ENCODE measurements around the gene KANK4. TPM values are rescaled to one million over a fixed set of nuclear protein-coding genes. Genes with fewer than 3 reads are reported as not detected.

Gene KANK4
- total RNA-seq, 3 donors from 2014 or later, result 0.48 to 1.6 (median 0.66) TPM

DNA sequence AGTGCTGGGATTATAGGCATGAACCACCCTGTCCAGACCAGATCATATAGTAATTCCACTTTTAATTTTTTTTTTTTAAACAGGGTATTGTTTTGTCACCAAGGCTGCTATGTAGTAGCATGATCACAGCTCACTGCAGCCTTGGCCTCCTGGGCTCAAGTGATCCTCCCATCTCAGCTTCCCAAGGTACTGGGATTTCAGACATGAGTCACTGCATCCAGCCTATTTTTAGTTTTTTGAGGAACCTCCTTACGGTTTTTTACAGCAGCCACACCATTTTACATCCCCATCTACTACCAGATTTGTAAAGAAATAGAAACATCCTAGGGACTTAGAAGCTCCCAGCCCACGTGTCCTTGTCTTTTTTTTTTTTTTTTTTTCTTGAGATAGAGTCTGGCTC is 100.6 kb downstream of the KANK4 start:
- DNase-seq (ENCODE audit: low spot score in 2 of 2), result no peak
- Histone ChIP-seq H3K4me3 (no peak overlapping the region), H3K27me3 (no peaks in the 10 kb centered on the region), H3K9me3 (no peaks in the 10 kb centered on the region), H3K36me3 (no peaks in the 10 kb centered on the region), H3K4me1 (no peaks in the 10 kb centered on the region), H3K27ac (no peak overlapping the region)
- TF ChIP-seq POLR2A (IDR thresholded peaks at IDR 0.05) (no peak), POLR2AphosphoS5 (IDR thresholded peaks at IDR 0.05) (no peak)
- TF ChIP-seq, protein P1, sequence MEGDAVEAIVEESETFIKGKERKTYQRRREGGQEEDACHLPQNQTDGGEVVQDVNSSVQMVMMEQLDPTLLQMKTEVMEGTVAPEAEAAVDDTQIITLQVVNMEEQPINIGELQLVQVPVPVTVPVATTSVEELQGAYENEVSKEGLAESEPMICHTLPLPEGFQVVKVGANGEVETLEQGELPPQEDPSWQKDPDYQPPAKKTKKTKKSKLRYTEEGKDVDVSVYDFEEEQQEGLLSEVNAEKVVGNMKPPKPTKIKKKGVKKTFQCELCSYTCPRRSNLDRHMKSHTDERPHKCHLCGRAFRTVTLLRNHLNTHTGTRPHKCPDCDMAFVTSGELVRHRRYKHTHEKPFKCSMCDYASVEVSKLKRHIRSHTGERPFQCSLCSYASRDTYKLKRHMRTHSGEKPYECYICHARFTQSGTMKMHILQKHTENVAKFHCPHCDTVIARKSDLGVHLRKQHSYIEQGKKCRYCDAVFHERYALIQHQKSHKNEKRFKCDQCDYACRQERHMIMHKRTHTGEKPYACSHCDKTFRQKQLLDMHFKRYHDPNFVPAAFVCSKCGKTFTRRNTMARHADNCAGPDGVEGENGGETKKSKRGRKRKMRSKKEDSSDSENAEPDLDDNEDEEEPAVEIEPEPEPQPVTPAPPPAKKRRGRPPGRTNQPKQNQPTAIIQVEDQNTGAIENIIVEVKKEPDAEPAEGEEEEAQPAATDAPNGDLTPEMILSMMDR (IDR thresholded peaks at IDR 0.05), result no peak
- intact Hi-C loops (cut with DNase I; ENCODE audit: low total_unique reads), result no loop called here

DNA sequence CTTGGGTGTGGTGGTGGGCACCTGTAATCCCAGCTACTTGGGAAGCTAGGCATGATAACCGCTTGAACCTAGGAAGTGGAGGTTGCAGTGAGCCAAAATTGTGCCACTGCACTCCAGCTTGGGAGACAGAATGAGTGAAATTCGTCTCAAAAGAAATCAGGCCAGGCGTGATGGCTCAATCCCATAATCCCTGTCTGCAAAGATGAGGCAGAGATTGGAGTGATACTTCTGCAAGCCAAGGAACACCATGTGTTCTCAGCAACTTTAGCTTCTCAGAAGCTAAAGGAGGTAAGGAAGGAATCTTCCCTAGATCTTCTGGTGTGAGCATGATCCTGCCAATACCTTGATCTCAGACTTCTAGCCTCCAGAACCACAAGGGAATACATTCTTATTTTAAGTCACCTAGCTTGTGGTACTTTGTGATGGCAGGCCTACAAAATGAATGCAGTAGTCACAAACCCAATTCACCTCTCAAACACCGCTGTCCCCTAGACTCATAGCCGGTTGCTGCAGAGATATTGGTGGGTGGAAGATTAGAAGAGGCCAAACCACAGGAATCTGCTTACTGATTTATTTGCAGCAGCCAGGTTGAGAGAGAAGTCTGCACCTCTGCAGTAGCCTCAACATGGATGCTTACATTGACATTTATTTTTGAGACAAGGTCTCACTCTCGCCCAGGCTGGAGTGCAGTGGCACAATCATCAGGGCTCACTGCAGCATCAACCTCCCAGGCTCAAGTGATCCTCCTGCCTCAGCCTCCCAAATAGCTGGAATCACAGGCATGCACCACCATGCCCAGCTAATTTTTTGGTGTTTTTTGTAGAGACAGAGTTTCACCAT is 105.9 kb downstream of the KANK4 start:
- Histone ChIP-seq H3K27me3 (no peaks in the 10 kb centered on the region), H3K36me3 (no peaks in the 10 kb centered on the region), H3K4me3 (no peak overlapping the region), H3K27ac (no peak overlapping the region), H3K9me3 (peaks cover under 1 to 17% of the 10 kb centered on the region in 2 donors), H3K4me1 (no peaks in the 10 kb centered on the region)
- intact Hi-C loops (cut with DNase I; ENCODE audit: low total_unique reads), result no loop called here
- no peak for TF ChIP-seq POLR2A (IDR thresholded peaks at IDR 0.05)
- no peak for TF ChIP-seq POLR2AphosphoS5 (IDR thresholded peaks at IDR 0.05)
- TF ChIP-seq, protein P1 (IDR thresholded peaks at IDR 0.05), result no peak
- no peak for DNase-seq (ENCODE audit: low spot score in 2 of 2)

DNA sequence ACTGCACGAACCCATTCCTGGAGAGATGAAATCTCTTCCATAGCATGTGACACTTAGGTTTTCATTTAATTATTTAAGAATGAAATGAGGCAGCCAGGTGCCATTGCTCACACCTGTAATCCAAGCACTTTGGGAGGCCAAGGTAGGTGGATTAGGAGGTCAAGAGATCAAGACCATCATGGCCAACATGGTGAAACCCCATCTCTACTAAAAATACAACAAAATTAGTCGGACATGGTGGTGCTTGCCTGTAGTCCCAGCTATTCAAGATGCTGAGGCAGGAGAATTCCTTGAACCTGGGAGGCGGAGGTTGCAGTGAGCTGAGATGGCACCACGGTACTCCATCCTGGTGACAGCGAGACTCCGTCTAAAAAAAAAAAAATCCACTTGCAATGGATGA is 106.8 kb downstream of the KANK4 start:
- DNase-seq (ENCODE audit: low spot score in 2 of 2), result no peak
- peaks cover 6 to 17% of the 10 kb centered on the region in 2 donors for H3K9me3 ChIP-seq
- TF ChIP-seq POLR2A (IDR thresholded peaks at IDR 0.05), result no peak
- TF ChIP-seq POLR2AphosphoS5 (IDR thresholded peaks at IDR 0.05), result no peak
- TF ChIP-seq, protein P1 (IDR thresholded peaks at IDR 0.05), result no peak
- no peaks in the 10 kb centered on the region for H3K36me3 ChIP-seq
- intact Hi-C loops (cut with DNase I; ENCODE audit: low total_unique reads), result no loop called here
- no peaks in the 10 kb centered on the region for H3K4me1 ChIP-seq
- no peaks in the 10 kb centered on the region for H3K27me3 ChIP-seq
- H3K27ac ChIP-seq, result no peak overlapping the region
- no peak overlapping the region for H3K4me3 ChIP-seq

DNA sequence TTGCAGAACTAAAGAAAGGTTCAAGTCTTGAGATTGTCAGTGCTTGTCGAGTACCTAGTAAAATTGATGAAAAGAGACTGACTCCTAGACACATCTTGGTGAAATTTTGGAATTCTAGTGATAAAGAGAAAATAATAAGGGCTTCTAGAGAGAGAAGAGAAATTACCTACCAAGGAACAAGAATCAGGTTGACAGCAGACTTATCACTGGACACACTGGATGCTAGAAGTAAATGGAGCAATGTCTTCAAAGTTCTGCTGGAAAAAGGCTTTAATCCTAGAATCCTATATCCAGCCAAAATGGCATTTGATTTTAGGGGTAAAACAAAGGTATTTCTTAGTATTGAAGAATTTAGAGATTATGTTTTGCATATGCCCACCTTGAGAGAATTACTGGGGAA is 108.3 kb downstream of the KANK4 start:
- Histone ChIP-seq H3K9me3 (peaks cover 6 to 17% of the 10 kb centered on the region in 2 donors), H3K36me3 (no peaks in the 10 kb centered on the region), H3K27ac (no peak overlapping the region), H3K4me3 (no peak overlapping the region), H3K27me3 (no peaks in the 10 kb centered on the region), H3K4me1 (no peaks in the 10 kb centered on the region)
- DNase-seq (ENCODE audit: low spot score in 2 of 2), result no peak
- TF ChIP-seq POLR2A (IDR thresholded peaks at IDR 0.05) (no peak), POLR2AphosphoS5 (IDR thresholded peaks at IDR 0.05) (no peak)
- TF ChIP-seq, protein P1 (IDR thresholded peaks at IDR 0.05), result no peak
- intact Hi-C loops (cut with DNase I; ENCODE audit: low total_unique reads), result no loop called here

DNA sequence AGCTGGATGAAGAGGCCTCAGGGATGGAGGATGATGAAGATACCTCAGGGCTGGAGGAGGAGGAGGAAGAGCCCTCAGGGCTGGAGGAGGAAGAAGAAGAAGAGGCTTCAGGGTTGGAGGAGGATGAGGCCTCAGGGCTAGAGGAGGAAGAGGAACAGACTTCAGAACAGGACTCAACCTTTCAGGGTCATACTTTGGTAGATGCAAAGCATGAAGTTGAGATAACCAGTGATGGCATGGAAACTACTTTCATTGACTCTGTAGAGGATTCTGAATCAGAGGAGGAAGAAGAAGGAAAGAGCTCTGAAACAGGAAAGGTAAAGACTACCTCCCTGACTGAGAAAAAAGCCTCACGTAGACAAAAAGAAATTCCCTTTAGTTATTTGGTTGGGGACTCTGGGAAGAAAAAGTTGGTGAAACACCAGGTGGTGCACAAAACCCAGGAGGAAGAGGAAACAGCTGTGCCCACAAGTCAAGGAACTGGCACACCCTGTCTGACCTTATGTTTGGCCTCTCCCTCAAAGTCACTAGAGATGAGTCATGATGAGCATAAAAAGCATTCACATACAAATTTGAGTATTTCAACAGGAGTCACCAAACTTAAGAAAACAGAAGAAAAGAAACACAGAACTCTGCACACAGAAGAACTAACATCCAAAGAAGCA is 109.2 kb downstream of the KANK4 start:
- Histone ChIP-seq H3K4me3 (no peak overlapping the region), H3K9me3 (peaks cover 6 to 17% of the 10 kb centered on the region in 2 donors), H3K4me1 (no peaks in the 10 kb centered on the region), H3K27ac (no peak overlapping the region), H3K27me3 (no peaks in the 10 kb centered on the region), H3K36me3 (no peaks in the 10 kb centered on the region)
- DNase-seq (ENCODE audit: low spot score in 2 of 2), result no peak
- TF ChIP-seq POLR2AphosphoS5 (IDR thresholded peaks at IDR 0.05), result no peak
- TF ChIP-seq, protein P1 (IDR thresholded peaks at IDR 0.05), result no peak
- TF ChIP-seq POLR2A (IDR thresholded peaks at IDR 0.05), result no peak
- intact Hi-C loops (cut with DNase I; ENCODE audit: low total_unique reads), result no loop called here
